ENCODE measurements around the gene ZNF778.

Gene ZNF778

DNA sequence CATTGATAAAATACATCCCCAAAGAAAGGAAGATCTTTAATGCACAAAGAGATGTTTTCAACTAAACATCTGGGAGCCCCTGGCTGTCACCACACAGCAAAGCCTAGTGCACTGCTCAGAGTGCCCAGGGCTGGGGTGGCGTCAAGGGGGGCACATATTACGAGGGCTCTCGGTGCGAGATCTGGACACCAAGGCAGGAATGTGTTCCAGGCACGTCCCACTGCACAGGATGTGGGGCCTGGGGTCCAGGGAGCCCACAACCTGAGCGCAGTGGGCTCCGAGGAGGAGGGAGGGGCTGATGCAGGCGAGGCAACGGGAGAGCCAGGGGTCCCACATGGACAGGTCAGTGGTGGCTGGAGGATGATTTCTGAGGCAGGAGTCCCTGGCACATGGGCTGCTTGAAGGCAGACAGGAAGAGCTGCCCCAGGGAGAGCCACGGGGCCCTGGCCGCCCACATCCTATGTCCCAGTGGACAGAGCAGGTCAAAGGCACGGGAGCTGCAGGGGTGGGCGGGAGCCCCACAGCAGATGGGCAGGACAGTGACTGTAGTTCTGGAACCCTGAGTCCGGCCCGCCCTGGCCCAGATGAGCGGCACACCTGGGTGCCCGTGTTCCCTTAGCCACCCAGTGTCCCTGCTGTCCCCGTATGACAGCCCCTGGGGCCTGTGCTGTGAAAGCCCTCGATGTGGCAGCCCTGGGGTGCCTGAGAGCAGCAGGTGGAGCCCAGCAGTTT is 56.4 kb downstream of the ZNF778 start:
- DNase-seq (ENCODE audit: extremely low read depth in 1 of 2, low read depth in 1 of 2): no peak

DNA sequence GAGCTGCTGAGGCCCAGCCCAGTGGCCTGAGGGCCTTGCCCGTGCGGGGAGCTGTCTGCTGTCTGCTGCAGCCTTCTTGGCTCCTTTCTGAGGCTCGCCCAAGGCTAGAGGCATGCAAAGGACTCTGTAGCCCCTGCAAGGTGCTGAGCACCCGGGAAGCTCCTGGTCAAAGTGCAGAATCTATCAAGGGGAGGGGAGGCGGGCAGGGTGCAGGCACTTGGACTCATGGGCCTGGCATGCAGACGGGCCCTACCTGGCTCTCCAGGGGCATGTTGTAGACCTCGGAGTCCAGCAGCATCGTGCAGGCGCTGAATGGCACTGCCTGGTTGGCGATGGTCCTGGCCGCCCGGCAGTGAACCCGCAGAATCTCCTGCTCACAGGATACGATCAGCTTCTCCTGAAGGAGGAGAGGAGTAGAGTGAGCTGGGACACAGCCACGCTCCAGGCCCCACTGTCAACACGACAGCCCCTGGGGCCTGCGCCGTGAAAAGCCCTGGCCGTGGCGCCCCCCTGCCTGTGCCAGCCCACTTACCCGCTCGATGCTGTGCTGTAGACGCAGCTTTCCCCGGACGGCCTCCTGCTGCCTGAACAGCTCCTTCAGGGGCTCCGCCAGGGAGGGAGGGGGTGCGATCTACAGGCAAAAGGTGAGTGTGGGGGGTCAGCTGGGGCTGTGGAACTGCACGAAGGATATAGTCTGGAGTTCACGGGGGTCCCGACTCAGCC is 57.2 kb downstream of the ZNF778 start:
- no peak for DNase-seq (ENCODE audit: extremely low read depth in 1 of 2, low read depth in 1 of 2)

DNA sequence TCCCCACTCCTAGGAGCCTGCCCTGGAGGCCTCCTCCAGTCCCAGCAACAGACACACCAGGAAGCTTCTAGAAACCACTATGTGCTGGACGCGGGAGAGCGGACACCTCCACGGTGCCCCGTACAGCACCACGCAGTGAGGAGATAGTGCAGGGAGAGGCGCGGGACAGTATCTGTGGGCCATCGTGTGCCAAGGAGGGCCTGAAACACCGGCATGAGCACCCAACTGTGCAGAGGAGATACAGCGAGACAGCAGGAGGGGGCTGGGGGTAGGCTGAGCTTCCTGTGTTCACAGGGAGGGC is 57.7 kb downstream of the ZNF778 start:
- DNase-seq (ENCODE audit: extremely low read depth in 1 of 2, low read depth in 1 of 2): no peak

DNA sequence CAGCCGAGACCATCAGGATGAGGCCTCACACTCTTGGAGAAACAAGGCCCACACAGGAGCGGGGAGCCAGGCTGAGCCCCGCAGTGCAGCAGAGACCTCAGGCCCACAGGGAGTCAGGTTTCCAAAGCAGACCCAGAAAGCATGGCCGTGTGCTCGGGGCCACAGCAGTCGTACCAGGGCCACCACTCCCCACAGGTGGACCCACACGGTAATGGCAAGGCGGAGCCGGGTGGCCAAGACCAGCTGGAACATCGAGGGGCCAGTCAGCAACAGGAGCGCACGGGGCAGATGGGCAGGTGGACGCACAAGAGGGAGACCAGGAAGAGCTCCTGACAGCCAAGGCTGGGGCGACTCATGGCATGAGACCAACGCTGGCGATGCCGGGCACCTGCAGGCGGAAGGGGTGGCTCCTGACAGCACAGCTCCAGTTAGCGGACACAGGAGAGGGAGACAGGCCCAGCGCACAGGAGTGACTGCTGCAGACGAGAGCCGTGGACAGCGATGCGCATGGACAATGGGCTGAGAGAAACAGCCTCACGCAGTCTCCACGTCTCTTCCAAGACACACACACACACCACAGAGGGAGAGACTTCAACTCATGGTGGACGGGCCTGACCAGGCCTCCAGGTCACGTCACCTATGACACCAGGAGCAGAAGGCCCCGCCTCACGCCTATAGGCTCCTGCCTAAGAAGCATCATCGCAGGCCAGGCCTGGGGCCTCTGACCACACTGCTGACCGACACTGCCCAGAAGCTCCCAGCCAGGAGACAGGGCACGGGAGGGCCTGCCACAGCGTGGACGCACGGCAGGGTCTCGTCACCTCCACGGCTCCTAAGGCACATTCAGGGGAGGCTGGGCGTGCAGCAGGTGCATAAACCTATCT is 58.6 kb downstream of the ZNF778 start:
- no peak for DNase-seq (ENCODE audit: extremely low read depth in 1 of 2, low read depth in 1 of 2)

DNA sequence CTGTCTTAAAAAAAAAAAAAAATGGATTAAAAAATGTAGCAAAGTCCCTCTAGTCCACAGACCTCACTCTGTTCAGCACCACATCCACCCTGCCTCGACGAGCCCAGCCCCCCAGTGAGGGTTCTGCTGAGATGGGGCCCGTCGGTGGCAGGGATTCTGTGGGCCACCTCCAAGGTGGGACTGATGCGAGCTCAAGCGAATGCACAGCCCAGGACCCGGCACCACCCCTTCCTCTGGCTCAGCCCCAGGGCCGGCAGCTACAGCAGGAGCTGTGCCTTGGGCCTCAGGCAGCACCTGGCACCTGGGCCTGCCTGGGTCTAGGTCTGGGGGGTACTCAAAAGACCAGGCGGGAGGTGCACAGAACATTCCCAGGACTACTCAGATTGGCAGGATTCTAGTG is 59.5 kb downstream of the ZNF778 start:
- no peak for DNase-seq (ENCODE audit: extremely low read depth in 1 of 2, low read depth in 1 of 2)

DNA sequence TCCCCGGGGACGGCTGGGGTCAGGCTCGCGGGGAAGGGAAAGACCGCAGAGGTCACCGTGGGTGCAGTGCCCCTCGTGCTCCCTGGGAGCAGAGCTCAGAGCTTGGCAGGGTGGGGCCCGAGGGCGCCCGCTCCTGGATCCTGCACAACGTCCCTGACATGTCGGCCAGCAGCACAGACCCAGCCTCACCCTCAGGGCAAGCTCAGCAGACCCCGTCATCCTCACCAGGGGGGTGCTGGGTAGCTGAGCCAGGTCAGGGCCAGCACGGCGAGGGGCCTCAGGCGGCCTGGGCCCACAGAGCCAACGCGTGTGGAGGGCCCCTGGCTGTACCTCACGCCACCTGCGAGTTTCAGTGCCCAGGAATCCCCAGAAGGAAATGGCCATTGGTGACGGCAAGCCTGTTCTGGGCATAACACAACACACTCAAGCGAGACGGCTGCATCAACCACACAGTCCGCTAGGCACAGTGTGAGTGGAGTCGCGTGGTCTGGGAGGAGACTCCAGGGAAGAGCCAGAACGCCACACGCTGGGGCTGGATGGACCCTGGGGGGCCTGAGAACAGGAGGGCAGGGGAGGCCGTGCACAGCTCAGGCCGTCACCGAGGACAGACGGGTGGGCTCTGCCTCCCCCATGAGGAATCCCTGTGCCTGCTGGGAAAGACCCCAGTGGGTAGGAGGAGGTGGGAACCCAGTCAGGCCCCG is 60.3 kb downstream of the ZNF778 start:
- no peak for DNase-seq (ENCODE audit: extremely low read depth in 1 of 2, low read depth in 1 of 2)

DNA sequence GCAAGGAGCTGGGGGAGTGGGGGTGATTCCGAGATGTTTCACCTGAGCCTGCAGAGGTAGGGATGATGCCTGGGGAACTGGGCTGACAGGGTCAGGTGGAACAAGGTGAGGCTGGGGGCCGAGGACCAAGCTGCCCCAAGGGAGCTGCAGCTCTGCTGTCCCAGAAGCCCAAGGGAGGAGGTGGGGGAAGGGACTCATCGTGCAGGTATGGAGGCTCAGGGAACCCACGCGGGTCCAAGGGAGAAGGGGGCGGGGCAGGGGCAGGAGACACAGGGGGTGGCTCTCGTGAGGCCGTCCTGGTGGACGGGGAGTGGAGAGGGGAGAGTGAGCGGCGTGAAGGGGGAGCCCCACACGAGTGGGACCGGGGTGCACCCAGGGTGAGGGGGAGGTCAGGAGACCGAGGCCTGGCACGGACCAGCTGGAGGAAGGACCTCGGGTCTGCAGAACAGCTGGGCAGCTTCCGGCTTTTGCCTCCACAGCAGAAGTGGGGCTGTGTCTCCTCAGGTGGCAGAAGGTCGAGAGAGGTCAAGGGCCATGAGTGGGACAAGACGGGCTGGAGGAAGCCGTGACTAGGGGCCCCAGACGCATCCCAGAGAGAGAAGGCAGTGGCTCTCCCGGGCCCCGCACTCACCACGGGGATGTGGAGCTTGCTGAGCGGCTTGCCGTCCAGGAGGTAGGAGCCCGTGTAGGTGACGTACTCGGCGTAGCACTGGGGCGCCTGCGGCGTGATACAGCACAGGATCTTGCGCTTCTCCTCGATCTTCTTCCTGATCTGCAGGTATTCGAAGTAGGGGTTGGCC is 61.1 kb downstream of the ZNF778 start:
- DNase-seq (ENCODE audit: extremely low read depth in 1 of 2, low read depth in 1 of 2): no peak

DNA sequence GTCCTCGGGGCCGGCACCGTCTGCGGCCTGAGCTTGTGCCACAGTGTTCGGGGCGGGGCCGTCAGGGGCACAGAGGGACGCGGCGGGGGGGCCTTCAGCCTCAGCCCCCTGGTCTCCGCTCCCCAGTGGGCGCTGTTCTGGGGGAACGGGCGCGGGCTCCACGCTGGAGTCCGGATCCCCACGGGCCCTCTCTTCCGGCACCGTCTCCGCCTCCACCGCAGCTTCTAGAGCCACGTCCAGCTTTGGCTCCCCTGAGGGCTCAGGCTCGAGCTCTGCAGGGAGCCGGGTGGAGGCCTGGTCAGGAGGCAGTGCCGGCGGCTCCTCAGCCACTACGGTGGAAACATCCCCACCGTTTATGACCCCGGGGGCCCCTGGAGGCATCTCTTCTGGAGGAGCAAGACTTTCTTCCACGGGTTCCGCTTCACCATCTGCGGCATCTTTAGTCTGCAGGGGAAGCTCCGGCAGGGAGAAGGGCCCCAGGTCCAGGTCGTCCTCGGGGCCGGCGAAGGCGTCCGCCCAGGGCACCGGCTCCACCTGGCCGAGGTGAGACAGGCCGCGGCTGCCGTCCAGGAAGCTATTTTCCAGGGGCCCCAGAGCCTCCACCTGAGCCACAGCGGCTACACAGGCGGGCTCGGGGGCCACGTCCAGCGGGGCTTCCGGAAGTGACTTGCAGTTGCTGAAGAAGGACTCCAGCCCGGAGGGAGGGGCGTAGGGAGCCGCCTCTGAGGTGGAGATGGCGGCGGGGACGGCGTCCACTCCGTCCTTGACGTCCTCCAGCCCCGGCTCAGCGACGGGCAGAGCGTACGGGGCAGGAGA is 62.4 kb downstream of the ZNF778 start:
- no peak for DNase-seq (ENCODE audit: extremely low read depth in 1 of 2, low read depth in 1 of 2)

DNA sequence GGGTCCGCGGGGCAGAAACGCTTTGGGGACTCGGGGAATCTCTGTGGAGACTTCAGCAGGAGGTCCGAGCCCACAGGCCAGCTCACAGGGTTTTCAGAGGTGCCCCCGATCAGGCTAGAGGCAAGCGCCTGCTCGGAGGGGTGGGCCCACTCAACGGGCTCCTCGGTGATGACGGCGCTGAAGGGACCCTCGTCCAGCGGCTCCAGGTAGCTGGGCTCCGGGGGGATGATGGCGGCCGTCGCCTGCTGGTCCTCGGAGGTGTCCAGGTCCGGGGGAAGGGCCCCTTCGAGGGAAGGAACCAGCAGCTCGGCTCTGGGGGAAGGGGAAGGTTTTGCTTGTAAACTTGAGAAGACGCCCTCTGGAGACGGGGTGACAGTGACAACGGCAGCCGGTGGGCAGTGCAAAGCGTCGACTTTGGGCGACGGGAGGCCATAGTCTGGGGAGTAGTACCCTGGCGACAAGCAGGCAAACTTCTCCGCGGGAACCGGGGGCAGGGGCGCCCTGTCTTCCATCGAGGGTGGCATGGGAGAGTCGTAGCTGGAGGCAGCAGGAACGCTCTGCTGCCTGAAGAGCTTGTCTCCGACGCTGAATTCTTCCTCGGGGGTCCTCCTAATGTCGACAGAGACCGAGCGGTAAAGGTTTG is 63.2 kb downstream of the ZNF778 start:
- no peak for DNase-seq (ENCODE audit: extremely low read depth in 1 of 2, low read depth in 1 of 2)

DNA sequence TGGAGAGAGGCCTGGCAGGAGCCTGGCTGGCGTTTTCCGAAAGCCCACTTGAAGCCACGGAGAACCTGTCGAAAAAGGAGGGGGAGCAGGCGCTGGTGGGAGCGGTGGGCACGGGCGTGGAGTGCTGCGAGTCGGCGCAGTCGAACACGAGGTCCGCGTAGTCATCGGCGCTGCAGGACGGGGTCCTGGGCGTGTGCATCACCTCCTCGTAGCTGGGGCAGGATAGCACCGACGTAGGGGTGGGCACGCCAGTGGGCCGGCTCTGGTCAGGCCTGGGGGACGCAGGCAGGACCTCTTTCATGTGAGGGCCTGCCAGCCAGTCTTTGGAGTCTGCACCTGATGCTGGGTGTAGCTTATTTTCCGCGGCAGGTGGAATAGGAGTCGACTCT is 63.7 kb downstream of the ZNF778 start:
- DNase-seq (ENCODE audit: extremely low read depth in 1 of 2, low read depth in 1 of 2): no peak

DNA sequence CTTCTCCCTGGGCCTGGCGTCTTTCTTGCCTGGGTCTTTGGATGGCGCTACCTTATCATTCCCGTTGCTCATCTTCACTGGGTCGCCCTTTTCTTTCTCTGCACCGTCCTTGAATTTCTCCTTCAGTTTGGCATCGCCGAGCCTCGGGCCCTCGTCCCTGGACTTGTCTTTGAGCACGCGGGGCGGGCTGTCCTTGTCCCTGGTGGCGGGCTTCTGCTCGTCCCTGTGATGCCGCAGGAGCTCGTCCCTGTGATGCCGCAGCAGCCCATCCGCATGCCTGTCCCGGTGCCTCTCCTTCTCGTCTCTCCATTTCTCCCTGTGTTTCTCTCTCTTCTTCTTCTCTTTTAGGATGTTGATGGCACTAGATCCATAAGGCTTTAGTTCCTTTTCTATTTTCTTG is 64.3 kb downstream of the ZNF778 start:
- no peak for DNase-seq (ENCODE audit: extremely low read depth in 1 of 2, low read depth in 1 of 2)

DNA sequence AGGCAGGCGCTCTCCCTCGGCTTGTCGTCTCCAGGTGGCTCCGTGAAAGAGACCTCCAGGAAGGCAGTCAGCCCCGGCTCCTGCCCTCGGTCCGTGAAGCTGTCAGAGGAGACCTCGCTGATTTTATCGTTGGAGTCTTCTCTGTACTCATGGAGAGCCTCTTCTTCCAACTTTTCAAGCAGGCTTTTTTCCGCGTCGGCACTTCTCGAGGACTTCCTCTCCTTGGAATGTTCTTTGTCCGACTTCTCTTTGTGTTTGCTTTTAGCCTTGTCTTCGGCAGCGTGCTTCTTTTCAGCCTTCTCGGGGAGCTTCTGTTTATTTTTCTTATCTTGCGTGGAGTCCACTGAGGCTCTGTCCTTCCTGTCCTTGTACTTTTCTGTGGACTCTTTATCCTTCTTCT is 65.0 kb downstream of the ZNF778 start:
- DNase-seq (ENCODE audit: extremely low read depth in 1 of 2, low read depth in 1 of 2): no peak

DNA sequence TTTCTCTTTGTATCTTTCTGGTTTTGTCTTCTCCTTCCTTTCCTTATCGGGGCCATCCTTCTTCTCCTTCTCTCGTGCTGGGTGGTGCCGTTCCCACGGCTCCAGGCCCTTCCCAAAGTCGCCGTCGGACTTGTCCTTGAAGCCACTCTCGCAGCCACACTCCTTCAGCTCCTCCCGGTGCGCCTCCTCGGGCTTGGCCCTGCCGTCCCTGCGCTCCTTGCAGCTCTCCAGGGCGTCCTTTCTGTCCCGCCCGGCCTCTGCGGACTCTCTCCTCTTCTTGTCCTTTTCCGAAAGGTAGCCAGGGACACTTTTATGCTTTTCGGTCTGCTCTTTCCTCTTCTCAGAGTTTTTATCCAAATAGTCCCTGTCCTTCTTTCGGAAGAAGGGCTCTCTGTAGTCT is 65.9 kb downstream of the ZNF778 start:
- no peak for DNase-seq (ENCODE audit: extremely low read depth in 1 of 2, low read depth in 1 of 2)

DNA sequence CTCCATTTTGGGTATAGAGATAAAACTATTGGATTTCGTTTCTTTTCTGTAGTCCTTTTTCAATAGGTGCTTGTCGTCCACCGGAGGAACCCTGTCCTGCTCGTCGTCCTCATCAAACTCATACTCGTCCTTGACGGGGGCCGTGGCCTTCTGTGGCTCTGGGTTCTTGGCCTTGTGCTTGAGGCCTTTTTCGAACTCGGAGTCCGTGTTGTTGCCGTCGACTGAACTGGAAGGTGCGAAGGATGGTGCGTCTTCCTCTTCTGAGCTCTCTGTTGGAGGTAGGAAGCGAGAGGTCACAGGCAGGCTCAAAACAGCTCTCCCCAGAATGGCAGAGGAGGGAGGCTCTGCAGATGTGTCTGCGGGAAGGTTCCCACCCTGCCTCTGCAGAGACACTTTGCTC is 67.9 kb downstream of the ZNF778 start:
- no peak for DNase-seq (ENCODE audit: extremely low read depth in 1 of 2, low read depth in 1 of 2)

DNA sequence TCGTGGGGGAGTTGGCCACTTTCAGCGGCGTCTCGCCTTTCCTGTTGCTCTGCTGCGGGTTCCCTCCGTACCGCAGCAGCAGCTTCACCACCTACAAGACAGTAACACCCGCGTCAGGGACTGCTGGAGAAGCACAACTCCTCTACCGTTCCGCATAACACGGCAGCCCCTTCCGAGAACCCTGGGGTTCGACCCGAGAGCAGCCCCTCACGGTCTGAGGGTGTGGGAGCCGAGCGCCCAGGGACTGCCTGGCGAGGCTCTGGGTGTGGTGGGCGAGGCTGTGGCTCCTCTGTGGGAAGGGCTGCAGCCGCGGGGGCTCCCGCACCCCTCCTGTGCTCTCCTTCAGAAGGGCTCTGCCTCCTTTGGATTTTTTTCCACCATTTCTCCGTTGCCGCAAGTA is 68.6 kb downstream of the ZNF778 start:
- DNase-seq (ENCODE audit: extremely low read depth in 1 of 2, low read depth in 1 of 2): no peak
